HG02938 (cell line): ENCODE results near the gene PTPRD.

Experiments used
- ATAC-seq: cut with Tn5 transposase; IDR thresholded peaks from one replicate; pipeline ENCODE4 v1.9.1; 2021; ENCODE audit warnings: mild to moderate bottlenecking, moderate library complexity; ENCODE audit not compliant: unreplicated experiment

Gene PTPRD

GRCh38 chr9:9223175-9223574 is 1389.6 kb downstream of the PTPRD start:
- ATAC-seq: no peak

DNA sequence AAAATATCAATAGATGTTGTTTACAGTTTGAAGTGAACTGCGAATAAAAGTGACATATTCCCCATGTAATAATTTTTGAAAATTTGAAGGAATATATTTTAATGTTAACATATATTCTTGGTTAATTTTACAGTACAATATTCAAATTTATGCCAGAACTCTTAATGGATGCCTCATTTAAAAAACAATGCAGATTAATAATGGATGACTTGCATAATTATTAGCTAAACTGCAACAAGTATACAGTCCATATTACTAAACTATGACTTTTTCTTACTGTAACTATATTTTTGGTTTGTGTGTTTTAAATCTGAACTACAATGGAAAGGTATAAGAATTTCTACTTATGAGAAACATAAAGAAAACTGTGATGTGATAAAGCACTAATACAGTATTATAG is 1390.1 kb downstream of the PTPRD start:
- no peak for ATAC-seq

- no peak for ATAC-seq
These were observed 1395.9 kb downstream of the PTPRD start for GRCh38 chr9:9216934-9217333.

DNA sequence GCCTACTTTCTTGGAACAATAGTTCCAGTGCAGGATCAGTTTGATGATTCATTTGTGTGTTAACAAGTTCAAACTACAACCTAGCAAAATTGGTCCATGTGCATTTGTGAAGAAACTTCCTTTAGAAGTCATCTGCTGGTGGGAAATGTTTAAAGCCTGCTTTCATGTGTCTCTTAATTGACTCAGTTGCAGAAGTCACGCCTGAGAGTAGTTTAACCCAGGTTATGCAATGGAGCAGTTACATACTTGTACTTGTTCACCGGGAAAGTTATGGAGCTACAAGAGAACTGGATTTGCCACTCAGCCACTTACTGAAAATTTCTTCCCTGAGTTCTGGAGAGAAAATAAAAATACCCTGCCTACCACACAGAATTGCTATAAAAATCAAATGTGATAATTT is 1397.8 kb downstream of the PTPRD start:
- no peak for ATAC-seq

DNA sequence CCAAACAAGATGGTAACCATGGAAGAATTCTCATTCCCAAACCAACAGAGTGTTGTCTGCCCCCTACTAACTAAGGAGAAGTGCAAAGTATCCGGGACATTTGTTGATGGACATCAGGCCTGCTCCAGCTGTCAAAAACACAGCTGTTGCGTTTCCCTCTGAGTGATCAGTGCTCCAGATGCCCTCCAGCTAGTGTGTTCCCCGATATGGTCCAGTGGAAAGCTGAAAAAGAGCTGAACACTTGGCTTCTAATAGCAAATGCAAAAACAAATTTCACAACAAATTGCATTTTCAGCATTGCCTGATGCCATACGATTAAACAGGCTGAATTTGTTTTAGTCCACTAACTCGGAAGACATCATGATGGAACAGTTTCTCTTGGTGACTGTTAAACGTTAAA is 1398.7 kb downstream of the PTPRD start:
- ATAC-seq: no peak

- ATAC-seq: no peak
These were observed 1399.8 kb downstream of the PTPRD start for GRCh38 chr9:9212963-9213362.

DNA sequence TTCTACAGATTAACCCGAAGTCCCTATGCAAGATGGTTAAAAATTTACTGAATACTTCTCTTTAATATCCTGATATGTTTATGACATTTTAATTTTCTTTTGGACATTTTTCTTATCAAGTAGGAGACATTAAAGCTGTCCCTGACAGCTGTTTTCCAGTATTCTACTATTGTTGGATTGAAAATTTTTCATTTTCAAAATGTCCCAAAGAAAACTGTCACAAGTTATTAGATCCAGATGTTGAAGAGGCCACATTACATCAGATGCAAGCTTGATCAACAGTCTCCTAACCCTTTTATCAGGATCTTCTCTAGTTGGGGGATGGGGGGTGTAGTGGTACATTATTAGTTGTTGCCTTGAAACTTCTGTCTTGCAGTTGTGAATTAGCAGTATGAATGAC is 1410.5 kb downstream of the PTPRD start:
- no peak for ATAC-seq

DNA sequence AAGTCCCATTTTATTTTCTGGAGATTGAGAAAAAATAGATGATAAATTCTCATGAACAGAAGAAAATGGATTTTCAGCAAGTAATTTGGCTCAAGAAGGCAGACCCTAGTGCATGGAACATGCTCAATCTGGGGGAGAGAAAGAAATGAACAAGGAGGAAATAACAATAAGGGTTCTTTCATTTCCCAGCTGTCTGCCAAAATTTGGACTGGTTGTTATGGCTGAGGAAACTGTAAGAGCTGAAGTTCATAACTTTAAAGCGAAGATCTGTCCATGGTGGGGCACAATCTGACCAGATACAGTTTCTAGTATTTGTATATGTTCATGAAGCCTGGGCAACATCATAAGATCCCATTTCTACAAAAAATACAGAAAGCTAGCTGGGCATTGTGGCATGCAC is 1426.7 kb downstream of the PTPRD start:
- ATAC-seq: no peak

DNA sequence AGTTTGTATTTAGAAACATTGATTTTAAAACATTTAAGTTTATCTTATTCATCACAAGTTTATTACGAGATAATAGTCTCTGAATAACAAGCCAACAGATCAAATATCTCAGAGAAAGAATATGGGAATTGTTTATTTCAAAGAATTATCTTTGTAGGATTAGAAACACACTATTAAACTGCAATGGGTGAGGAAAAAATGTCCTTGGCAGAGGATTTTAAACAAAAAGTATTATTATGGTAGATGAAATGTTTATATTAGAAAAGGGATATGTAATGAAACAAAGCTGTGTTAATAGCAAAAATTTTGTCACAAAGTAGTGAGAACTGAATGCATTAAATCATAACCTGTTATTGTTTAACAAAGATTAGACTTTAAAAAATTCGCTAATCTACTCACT is 1430.4 kb downstream of the PTPRD start:
- no peak for ATAC-seq

DNA sequence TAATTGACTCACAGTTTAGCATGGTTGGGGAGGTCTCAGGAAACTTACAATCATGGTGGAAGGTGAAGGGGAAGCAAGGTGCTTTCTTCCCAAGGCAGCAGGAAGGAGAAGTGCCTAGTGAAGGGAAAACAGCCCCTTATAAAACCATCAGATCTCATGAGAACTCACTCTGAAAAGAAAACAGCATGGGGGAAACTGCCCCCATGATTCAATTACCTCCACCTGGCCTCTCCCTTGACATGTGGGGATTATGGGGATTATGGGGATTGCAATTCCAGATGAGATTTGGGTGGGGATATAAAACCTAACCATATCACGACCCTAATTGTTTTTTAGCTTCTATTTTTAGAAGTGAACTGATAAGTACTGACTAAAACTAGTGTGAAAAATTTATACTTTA is 1435.7 kb downstream of the PTPRD start:
- no peak for ATAC-seq

DNA sequence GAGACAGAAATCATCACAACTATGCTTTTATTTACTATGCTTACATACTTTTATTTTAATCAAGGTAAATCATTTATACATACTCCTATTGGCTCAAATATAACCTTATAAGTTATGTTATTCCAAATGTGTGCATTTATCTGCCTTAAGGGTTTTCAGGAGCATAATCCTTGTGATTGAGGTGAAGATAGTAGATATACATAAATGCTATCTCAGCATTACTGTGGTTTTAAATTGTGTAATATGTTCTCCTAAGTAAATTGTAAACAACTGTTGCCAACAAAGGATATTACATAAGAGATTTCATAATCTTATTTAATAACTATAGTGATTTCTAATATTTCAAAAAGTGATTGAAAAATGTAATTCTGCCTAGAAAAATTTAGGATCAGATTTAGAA is 1438.4 kb downstream of the PTPRD start:
- ATAC-seq: no peak

DNA sequence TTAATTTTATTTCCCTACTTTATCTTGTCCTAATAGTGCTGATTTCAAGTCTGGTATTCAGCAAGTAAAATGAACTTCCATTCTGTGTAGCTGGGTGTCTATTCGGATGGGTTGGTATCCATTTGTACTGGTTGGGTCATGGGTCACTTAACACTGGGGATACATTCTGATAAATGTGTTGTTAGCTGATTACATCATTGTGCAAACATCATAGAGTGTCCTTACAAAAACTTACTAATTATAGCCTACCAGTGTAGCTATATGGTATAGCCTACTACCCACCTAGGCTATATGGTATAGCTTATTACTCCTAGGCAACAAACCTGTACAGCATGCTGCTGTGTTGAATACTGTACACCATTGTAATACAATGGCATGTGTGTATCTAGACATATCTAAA is 1439.5 kb downstream of the PTPRD start:
- no peak for ATAC-seq

DNA sequence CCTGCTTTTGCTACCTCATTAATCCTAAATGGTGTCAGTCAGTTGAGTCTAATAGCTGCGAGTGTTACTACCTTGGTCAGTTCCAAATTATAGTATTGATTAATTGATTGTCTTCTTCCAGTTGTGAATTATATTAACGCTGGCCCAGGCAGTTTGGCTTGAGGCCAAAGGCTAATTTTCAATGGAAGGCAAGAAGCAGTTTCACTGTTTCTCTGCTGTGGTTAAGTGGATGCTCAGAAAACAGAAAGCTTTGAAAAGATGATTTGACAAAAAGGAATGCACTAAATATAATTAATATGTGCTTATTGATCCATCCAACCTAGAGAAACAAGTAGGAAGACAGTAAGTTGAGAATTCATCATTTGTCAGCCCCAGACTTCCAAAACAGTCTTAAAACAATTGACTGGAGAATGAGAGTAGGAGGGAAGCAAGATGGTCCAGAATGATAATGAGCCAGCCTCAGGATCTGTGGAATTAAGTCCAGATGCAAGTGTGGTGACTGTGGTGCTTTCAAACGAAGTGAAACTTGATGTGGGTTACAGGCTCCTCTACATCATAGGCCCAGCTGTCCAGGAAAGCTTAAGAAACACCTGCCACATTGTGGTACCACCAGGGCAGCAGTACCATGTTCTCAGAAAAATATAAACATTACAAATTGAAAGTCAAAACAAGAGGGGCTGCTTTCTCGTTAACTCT is 1442.2 kb downstream of the PTPRD start:
- no peak for ATAC-seq

GRCh38 chr9:9142001-9142400 is 1470.8 kb downstream of the PTPRD start:
- ATAC-seq: no peak

GRCh38 chr9:9133526-9133925 is 1479.3 kb downstream of the PTPRD start:
- no peak for ATAC-seq

DNA sequence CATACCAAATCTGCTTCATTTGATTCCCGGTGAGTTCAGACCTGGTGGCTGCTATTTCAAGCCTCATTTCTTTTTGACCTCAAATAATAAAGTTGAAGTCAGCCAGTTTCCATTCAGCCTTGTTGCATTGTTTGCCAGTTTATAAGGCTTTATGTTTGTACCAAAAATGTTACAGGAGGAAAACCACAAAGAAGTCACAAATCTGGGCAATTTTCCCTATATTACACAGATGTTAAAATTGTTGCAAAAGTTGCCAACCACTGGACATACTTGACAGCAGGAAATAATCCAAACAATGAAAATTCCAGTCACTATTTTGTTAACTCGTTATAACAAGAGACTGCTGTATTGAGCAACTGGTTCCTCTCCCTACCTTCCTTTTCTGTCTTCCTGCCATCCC is 1488.2 kb downstream of the PTPRD start:
- ATAC-seq: no peak

DNA sequence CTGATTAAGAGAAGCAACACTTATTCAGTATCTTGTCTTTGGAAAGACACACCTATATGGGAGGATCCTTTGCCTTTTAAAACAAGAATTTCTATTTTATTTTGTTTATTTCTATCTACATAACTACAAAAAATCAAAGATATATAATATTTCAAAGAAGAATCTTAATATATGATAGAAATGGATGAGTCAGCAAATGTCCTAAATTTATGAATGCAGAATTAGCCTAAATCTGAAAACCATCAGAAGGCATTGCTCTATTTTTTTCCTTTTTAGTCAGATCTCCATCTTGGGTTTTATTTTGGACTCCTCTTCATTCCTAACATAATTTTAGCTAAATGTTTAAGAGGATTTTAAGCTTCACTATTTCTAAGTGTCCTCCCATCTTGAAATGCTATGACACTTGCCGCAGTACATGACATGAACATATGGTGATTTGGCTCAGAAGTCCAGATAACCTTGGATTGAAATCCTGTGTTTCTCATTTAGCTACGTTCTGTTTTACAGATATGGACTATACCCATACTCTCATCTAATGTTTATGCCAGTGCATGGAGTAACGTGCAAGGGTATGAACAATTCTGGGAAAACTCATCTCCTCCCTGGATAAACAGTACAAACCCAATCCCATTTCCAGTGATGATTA is 1490.4 kb downstream of the PTPRD start:
- ATAC-seq: no peak

DNA sequence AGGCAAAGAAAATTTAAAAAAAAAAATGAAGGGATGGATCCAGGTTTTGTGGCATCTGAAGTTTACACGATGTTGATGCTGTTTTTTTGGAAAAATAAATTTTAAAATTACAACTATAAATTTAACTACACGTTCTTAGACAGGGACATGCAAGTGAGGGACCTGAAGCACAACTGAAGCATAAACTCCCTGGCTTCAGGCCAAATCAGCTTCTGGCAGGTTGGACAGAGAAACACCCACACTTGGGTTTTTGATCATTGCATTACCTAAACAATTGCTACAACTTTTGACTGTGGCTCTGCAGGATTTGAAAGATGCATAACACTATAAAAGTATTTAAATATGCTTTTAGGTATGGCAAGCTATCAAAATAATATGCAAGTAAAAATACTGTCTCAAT is 1494.9 kb downstream of the PTPRD start:
- no peak for ATAC-seq

DNA sequence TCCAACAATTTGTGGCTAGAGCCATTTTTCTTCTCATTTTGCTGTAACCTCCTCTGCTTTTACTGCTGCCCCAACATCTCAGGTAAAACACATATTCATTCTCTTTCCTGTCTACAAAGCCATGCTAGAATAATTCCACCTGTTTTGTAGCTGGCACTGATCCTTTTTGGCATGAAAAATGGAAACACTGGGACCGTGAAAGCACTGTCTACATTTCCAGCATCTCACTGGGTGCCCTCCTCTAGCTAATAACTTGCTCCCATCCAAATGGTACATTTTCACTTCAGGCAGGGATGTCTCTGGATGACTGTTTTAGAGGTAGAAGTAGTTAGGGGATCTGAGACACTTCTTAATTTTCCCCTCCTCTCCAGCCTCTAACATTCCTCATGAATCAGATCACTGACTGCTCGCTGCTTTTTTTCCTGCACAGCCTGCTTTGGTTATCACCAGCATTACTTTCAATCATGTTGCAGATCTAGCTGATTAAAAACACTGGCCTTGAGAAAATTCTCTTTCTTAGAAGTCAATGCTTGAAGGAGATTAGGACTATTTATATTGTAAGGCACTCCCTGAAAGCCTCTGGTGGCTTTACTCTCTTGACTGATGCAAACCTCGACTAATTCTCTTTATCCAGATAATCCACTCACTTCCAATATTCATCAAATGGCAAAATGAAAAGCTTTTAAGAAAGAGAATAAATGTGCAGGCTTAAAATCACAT is 1500.6 kb downstream of the PTPRD start:
- ATAC-seq: no peak

DNA sequence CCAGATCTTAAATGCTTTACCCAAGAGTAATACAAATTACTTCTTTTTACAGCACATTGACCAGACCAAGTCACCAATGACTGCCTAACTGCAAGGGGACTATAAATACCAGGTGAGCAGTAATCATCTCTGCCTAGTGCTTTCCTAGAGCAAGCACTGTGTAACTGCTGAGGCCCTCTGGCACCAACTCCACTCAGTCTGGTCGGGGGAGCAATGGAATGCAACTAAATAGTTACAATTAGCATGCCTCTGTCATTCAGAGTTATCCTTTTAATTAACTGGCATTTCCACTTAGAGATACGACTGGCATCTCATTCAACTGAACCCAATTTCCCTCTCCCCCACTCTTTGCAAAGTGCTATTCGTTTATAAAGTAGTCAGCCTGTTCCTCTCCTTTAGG is 1504.2 kb downstream of the PTPRD start:
- no peak for ATAC-seq

GRCh38 chr9:9102295-9102694 is 1510.5 kb downstream of the PTPRD start:
- no peak for ATAC-seq

GRCh38 chr9:9100070-9100469 is 1512.7 kb downstream of the PTPRD start:
- no peak for ATAC-seq
